Suprapubic skin (tissue), 4 donors: ENCODE data around the gene EED. TPM values are rescaled to one million over a fixed set of nuclear protein-coding genes. Genes with fewer than 3 reads are reported as not detected.

Experiments
- DNase-seq, 2 donors: peaks; one replicate each; pipeline ENCODE4 v3.0.0-alpha.2; 2019; ENCODE audit warnings: low spot score in 2 of 2
- H3K27ac ChIP-seq: fragments of 200-600 bp; sonication (generic); one replicate; pipeline ENCODE4 v1.5.1; 2019
- H3K27me3 ChIP-seq: fragments of 200-600 bp; sonication (generic); one replicate; pipeline ENCODE4 v1.5.1; 2019
- H3K36me3 ChIP-seq: fragments of 200-600 bp; sonication (generic); one replicate; pipeline ENCODE4 v1.5.1; 2019
- H3K4me1 ChIP-seq: fragments of 200-600 bp; sonication (generic); one replicate; pipeline ENCODE4 v1.5.1; 2019
- H3K4me3 ChIP-seq: fragments of 200-600 bp; sonication (generic); one replicate; pipeline ENCODE4 v1.5.1; 2019; ENCODE audit warnings: mild to moderate bottlenecking
- H3K9me3 ChIP-seq: fragments of 200-600 bp; sonication (generic); one replicate; pipeline ENCODE4 v1.5.1; 2019
- CTCF ChIP-seq, 2 donors: fragments of 200-600 bp in 1 of 2; fragments of 450-650 bp in 1 of 2; sonication (generic) in 1 of 2; IDR thresholded peaks; one replicate each; pipeline ENCODE4 v1.5.1; 2016 to 2019; ENCODE audit warnings: antibody characterized with exemption in 2 of 2, mild to moderate bottlenecking in 1 of 2, moderate library complexity in 1 of 2
- EP300 ChIP-seq: sonication (generic); formaldehyde crosslinking; IDR thresholded peaks from one replicate; pipeline ENCODE4 v1.6.1; 2017; ENCODE audit warnings: antibody characterized with exemption
- POLR2A ChIP-seq, 2 donors: fragments of 450-650 bp; IDR thresholded peaks; one replicate each; pipeline ENCODE4 v1.6.1; 2017; ENCODE audit warnings: antibody characterized with exemption in 2 of 2, mild to moderate bottlenecking in 2 of 2, moderate library complexity in 2 of 2
- POLR2AphosphoS5 ChIP-seq, 3 donors: sonication (generic); formaldehyde crosslinking; IDR thresholded peaks; one replicate each; pipeline ENCODE4 v1.6.1; 2017; ENCODE audit warnings: antibody characterized with exemption in 3 of 3
- WGBS: methylation state at CpG from one replicate; pipeline ENCODE4 v1.1.5; 2018; 5-methylcytosine and 5-hydroxymethylcytosine counted together
- total RNA-seq, 4 donors: library from RNA; depleted of rRNA; stranded (reverse); fragments of >200 nt; gene quantifications; one replicate each; pipeline ENCODE4 v1.1.0, GENCODE V29; 2016

The EED gene
- total RNA-seq, 4 donors from 2014 or later = 11.9 to 39.3 (median 15.1) TPM

GRCh38 chr11:86313793-86314192 is 69.2 kb downstream of the EED start:
- Histone ChIP-seq H3K36me3 (peaks cover 7% of the 10 kb centered on the region), H3K27me3 (no peaks in the 10 kb centered on the region), H3K9me3 (no peaks in the 10 kb centered on the region), H3K4me1 (no peaks in the 10 kb centered on the region), H3K4me3 (no peak overlapping the region), H3K27ac (no peak overlapping the region)
- DNase-seq = no peak
- no peak for TF ChIP-seq EP300
- no peak for TF ChIP-seq CTCF (IDR thresholded peaks at IDR 0.05)
- no peak for TF ChIP-seq POLR2A (IDR thresholded peaks at IDR 0.05)
- no peak for TF ChIP-seq POLR2AphosphoS5 (IDR thresholded peaks at IDR 0.05)
- WGBS = 98% methylated on average over 2 of the region's 2 CpGs

- no peak overlapping the region for H3K4me3 ChIP-seq
- H3K27ac ChIP-seq = no peak overlapping the region
- no peaks in the 10 kb centered on the region for H3K27me3 ChIP-seq
- H3K9me3 ChIP-seq = no peaks in the 10 kb centered on the region
- no peaks in the 10 kb centered on the region for H3K4me1 ChIP-seq
- WGBS = 75% methylated on average over 2 of the region's 2 CpGs
- H3K36me3 ChIP-seq = peaks cover 15% of the 10 kb centered on the region
- TF ChIP-seq EP300 = no peak
- TF ChIP-seq CTCF (IDR thresholded peaks at IDR 0.05) = no peak
- no peak for TF ChIP-seq POLR2AphosphoS5 (IDR thresholded peaks at IDR 0.05)
- no peak for TF ChIP-seq POLR2A (IDR thresholded peaks at IDR 0.05)
- no peak for DNase-seq
These were observed 70.1 kb downstream of the EED start for GRCh38 chr11:86314636-86315035.

Other genes starting within 250 kb of the EED start
- 100 to 1,000 TPM; 164 to 386 (median 189) TPM for gene PICALM, start 175.7 kb upstream of the EED start, total RNA-seq
- gene HIKESHI, start 57.5 kb downstream of the EED start, total RNA-seq = 10 to 100 TPM; 20.7 to 34.4 (median 29.3) TPM
- gene CCDC81, start 130.1 kb downstream of the EED start, total RNA-seq = 1 to 10 TPM in 2 of 4 donors, not detected in 2; 1.1 to 1.8 TPM